ENCODE data around the gene ROR1.

ROR1 gene

GRCh38 chr1:63888984-63889383 lies 115.2 kb downstream of the ROR1 start:
- DNase-seq, result peak; percentile 30 to 47 (median 32)

GRCh38 chr1:63890468-63890867 lies 116.7 kb downstream of the ROR1 start:
- DNase-seq, result peak in 1 of 3 donors; percentile 11

GRCh38 chr1:63891060-63891690 lies 117.4 kb downstream of the ROR1 start:
- DNase-seq, result peak in 1 of 3 donors; percentile 12

GRCh38 chr1:63892632-63893395 lies 119.0 kb downstream of the ROR1 start:
- peak in 1 of 3 donors; percentile 10 for DNase-seq

- peak in 1 of 3 donors; percentile 5 for DNase-seq
Measured at GRCh38 chr1:63893976-63894375, 120.2 kb downstream of the ROR1 start.

DNA sequence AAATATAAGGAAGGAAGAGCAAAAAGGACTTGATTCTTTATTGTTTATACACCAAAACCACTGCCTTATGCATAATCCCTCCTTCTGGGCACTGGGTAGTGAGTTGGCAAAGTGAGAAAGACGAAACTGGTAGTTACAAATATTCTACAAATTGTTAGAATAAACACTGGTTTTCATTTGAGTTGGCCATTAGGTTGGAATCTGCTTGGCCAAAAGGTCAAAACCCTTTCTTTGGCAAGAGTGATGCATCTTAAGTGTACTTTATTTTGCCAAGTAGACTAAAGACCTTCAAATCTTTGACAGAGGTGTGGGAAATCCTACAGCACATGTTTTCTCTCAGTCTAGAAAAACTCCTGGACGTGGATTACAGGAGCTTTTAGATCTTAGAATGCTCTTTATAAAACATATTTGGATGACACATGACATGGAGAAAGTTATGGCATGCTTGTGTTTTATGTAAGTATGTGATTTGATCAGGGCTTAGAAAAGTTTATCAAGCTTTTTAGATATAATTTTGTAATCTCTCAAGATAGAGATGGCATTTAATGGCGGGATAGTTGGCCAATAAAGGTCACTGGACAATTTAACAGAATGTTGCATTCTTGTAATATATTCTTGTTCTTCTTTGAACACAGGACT lies 120.9 kb downstream of the ROR1 start:
- DNase-seq, result peak in 1 of 3 donors; percentile 12

DNA sequence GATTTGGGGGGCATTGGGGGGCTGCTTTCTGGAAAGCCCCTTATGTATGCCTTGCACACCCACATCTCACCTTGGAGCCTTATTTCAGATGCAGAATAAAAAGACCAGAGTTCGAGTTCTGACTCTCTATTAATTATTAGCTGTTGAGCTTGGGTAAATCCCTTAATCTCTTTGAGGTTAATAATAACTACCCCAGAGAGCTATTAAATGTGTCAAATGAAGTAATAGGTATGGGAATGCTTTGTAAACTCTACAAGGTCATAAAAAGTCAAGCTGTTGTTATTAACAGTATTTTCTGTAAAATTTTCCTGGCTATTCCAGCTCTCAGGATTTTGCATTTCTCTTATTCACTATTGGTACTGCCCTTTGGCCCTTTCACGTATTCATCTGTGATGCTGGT lies 122.9 kb downstream of the ROR1 start:
- no peak for DNase-seq

DNA sequence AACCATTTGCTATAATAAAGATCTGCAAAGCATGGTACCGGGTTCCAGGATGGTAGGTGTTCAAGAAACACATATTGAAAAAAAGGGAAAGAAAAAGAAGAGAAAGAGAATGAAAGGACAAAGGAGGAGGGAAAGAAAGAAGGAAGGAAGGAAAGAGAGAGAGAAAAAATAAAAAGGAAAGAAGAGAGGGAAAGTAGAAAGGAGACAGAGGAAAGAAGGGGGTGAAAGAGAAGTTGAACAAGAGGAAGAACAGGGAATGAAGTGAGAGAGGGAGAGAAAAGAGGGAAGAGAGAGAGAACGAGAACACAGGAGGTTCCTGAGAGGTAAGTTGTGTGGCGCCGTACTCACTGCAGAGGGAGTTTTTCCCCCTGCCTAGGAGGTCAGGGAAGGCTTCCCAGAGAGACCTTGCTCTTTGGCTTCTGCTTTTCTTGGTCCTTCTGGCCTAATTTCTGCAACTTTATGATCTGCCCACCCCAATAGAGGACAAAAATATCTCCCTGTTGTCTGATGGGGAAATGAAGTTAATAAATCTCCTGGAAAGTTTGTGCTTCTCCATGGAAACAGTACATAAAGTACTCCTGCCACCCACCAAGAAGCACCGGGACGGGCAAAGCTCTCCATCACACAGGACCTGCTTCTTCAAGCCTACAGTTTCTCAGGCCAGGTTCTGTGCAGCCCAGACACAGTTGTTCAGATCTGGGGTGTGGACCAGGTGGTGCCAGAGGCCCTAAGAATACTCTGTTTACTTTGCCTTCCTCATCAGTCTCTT lies 124.8 kb downstream of the ROR1 start:
- no peak for DNase-seq

- no peak for DNase-seq
Measured at GRCh38 chr1:63901094-63901493, 127.3 kb downstream of the ROR1 start.

DNA sequence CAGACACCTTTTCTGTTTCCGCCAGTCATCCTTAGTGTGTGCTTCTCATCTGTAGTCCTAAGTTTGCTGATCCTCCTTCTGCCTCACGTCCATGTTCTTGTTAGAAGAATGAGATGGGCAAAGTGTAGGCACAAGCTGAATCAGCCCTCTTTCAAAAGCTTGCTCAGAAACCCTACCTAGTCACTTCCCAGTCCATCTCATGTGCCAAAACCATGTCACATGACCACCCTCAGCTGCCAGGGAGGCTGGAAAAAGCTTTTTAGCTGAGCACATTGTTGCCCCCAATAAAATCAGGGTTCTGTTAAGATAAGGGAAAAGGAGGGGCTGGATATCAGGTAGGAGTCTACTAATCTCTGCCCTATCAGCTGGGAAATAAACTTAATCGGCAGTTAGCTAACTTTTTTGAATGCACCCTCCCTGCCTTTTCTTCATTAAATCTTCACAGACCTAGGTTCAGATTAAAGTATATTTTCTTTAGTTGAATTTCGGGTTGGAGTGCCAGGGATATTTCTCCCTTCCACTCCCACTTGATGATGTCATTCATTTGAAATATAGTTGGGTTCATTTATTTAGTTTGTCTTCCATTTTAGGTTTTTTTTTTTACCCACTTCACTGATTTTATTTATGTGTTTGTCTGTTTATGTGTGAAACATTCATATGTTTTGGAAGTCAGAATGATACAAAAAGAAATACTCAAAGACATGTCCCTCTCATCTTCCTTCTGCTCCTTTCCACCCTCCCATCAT lies 129.2 kb downstream of the ROR1 start:
- DNase-seq, result no peak

- DNase-seq, result no peak
Measured at GRCh38 chr1:63903947-63904610, 130.3 kb downstream of the ROR1 start.

- no peak for DNase-seq
Measured at GRCh38 chr1:63904826-63905225, 131.0 kb downstream of the ROR1 start.

DNA sequence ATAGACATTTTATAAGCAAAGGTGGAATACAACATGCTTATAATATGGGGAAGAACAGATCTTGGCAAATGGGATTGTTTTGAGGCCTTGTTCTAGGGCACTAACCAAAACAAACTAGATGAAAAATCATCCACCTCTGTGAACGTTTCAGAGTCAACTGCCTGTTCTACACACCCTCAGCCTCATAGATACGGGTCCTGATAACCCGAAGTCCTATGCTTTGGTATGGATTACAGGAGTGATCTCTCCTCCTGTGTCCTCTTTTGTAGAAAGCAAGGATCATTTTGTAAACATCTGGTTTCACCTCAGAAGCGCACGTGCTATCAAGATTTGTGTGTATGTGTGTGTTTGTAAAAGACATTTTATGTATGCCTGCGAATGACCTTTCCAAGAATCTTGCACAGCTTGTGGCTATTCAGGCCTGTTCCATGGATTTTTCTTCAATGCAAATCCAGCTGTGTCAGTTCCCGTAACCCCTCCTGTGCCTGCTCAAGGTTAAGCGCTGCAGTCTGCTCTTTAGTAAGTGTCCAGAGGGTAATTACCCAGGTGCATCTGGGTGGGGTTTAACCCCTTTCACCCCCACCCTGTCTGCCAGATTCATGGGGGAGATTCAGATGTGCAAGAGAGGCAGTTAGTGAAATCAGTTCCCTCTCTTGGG lies 132.4 kb downstream of the ROR1 start:
- DNase-seq, result no peak

- DNase-seq, result no peak
Measured at GRCh38 chr1:63907051-63907450, 133.2 kb downstream of the ROR1 start.

- DNase-seq, result no peak
Measured at GRCh38 chr1:63908016-63908415, 134.2 kb downstream of the ROR1 start.

- DNase-seq, result no peak
Measured at GRCh38 chr1:63909526-63909925, 135.7 kb downstream of the ROR1 start.

DNA sequence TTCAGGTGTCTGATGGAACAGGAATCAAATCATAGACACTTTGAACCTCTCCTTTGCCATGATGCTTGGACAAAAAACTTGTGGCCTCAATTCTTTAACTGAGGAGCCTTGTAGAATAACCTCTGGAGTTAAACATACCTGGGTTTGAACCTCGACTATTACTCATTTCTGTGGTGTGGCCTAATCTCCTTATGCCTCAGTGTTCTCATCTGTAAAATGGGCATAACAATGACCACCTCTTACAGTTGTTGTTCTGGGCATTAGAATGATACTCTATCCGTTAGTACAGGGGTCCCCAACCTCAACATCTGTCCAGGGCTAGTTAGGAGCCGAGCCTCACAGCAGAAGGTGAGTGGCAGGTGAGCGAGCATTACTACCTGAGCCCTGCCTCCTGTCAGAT lies 137.2 kb downstream of the ROR1 start:
- no peak for DNase-seq

DNA sequence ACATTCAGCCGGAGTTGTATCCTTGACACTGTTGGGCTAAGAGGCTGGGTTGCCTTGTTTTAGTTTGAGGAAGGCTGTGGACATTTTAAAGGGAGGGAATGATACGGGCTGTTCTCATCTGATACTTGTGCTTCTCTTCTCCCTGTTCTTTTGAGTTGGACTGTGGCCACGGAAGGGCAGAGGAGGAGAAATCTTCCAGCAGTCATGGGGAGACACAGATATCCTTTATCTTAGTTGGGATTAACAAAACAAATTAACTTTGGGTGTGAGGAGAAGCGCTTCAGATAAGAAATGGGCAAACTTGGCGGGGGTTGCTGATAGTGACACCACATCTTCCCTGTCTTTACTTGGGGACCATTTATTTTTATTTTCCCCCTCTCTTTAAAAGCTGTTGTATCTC lies 138.8 kb downstream of the ROR1 start:
- no peak for DNase-seq

DNA sequence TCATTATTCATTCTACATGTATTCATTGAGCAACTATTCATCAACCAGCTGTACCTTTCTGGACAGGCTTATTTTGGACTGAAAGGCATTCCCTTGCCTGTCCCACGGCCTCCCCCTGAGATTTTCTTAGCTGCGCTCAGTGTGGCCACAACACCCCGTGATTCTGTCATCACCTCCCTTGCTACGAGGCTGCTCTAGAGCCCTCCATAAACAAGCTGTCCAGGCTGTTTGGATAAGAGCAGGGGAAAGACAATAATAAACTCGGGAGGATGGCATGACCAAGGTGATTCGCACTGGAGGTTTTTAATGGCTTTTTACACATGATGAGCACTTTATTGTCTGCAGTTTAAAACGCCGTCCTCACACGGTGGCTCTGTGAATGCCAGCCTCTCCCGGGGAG lies 139.7 kb downstream of the ROR1 start:
- no peak for DNase-seq

DNA sequence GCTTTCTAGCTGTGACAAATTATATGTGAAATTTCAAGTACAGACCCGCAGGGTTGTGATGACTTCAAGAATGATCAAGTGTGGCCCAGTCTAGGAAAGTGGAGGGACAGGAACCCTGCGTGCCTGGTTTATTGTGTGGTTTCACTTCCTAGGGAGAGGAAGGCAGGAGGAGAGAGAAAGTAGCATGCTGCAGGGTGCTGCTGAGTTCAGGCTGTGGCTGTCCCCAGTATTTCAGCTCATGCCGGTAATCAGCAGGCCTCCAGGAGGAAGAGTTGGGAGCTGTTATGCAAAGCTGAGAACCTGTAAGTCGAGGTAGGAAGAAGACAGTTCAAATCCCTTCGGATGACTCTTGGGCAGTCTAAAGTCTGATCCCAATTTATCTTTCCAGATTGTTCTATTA lies 140.4 kb downstream of the ROR1 start:
- no peak for DNase-seq

DNA sequence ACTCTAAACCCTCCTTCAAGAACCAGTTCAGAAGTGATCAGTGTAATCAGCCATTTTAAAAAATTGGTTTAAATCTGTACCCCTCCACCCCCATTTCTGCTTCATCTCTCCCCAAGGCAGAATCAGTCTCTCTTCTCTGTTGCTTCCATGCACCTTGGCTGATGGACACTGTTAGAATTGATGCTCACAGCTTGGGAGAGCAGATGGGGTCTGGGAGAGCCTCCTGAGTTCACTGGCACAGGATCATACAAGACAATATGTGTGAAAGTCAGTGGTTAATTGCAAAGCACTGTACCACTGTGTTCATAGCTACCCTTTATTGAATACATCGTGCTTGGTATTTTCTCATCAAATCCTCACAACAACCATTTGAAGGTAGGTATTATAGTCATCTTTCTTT lies 140.9 kb downstream of the ROR1 start:
- DNase-seq, result no peak
